ENCODE data around the gene ROMO1.
A peak's percentile ranks its signal among the peaks of the same experiment; 100 is the strongest.

Gene ROMO1

DNA sequence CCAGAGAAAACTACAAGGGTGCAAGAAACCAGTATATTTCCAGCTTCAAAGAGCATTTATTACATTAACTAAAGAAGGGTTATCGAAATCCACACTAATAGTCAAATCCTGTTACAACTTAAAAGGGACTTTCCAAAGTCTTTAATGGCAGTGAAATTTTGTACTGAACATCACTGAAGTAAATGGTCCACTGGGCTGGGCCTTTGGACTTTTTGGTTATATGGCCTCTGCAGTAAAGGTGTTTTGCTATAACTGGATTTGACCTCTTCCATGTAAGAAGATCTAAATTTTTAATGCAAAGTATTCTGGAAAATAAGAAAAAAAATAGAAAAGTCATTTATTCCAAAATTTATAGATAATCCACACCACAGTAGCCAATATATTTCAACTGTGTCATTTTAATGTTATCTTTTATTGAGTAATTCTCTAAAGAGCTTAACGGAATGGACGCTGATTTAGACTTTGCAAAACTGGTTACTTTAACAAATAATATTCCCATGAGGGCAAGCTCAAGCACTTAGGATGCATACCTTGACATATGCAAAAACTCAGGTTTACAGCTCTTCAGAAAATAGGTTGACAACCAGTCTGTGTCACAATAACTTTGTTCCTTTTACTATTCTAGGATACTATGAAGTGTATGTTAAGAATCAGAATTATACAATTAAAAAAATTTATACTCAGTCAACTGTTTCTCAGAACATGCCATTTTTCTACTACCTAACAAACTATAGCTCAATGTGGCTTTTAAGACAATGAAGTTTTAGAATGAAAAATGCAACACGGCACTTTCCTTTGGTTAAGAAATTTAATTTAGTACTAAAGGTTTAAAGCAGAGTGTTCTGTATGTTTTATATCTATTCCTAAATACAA is 35.8 kb downstream of the ROMO1 start:
- TF ChIP-seq, protein P1, sequence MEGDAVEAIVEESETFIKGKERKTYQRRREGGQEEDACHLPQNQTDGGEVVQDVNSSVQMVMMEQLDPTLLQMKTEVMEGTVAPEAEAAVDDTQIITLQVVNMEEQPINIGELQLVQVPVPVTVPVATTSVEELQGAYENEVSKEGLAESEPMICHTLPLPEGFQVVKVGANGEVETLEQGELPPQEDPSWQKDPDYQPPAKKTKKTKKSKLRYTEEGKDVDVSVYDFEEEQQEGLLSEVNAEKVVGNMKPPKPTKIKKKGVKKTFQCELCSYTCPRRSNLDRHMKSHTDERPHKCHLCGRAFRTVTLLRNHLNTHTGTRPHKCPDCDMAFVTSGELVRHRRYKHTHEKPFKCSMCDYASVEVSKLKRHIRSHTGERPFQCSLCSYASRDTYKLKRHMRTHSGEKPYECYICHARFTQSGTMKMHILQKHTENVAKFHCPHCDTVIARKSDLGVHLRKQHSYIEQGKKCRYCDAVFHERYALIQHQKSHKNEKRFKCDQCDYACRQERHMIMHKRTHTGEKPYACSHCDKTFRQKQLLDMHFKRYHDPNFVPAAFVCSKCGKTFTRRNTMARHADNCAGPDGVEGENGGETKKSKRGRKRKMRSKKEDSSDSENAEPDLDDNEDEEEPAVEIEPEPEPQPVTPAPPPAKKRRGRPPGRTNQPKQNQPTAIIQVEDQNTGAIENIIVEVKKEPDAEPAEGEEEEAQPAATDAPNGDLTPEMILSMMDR (IDR thresholded peaks at IDR 0.05; ENCODE audit: low read depth, low read length) = no peak
- Histone ChIP-seq H3K4me3 (ENCODE audit: low read depth, low read length) (no peak overlapping the region), H3K36me3 (peaks cover 100% of the 10 kb centered on the region), H3K9me3 (ENCODE audit: severe bottlenecking) (no peaks in the 10 kb centered on the region), H3K27me3 (ENCODE audit: insufficient read depth, low read depth, severe bottlenecking) (no peaks in the 10 kb centered on the region), H3K27ac (peak overlapping the region; percentile 52)
- DNase-seq = no peak

DNA sequence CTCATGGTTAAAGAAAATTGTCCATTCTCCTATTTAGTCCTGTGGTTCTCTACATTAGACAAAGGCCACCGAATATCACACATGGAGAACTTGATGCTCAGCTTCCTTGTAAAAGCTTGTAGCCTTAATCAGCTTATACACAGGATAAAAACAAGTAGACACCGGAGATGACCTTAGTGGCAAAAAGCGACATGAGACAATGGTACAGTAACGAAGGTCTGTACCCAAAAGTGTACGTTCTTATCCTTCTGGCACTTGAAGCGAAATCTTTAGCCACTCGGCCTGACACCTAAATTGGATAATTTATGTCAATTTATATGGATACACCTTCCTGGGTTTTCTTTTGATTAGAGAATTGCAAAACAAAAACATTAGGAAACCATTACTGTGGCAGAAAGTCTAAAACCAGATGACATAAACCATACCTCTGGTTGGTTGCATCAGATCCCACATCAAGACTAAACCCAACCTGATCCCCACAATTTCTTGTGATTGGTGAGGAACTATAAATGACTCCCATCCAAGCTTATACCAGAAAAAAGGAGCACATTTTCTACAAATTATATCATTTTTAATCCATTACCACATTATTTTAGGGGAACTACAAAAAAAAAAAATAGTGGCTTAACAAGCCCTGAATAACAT is 36.7 kb downstream of the ROMO1 start:
- no peak overlapping the region for H3K4me3 ChIP-seq (ENCODE audit: low read depth, low read length)

DNA sequence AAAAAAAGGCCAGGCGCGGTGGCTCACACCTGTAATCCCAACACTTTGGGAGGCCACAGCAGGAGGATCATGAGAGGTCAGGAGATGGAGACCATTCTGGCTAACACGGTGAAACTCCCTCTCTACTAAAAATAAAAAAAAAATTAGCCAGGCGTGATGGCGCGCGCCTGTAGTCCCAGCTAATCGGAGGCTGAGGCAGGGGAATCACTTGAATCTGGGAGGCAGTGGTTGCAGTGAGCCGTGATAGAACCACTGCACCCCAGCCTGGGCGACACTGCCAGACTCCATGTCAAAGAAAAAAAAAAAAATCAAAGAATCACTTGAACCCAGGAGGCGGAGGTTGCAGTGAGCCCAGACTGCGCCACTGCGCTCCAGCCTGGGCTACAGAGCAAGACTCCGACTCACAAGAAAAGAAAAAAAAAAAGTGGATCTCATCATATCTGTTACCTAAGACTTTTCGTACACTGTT is 38.7 kb downstream of the ROMO1 start:
- no peak overlapping the region for H3K4me3 ChIP-seq (ENCODE audit: low read depth, low read length)
- no peak overlapping the region for H3K27ac ChIP-seq
- TF ChIP-seq, protein P1 (IDR thresholded peaks at IDR 0.05; ENCODE audit: low read depth, low read length) = no peak
- no peak for DNase-seq
- no peaks in the 10 kb centered on the region for H3K27me3 ChIP-seq (ENCODE audit: insufficient read depth, low read depth, severe bottlenecking)
- no peaks in the 10 kb centered on the region for H3K9me3 ChIP-seq (ENCODE audit: severe bottlenecking)
- H3K36me3 ChIP-seq = peaks cover 89% of the 10 kb centered on the region

More for the DNA sequence above, 36.7 kb downstream of the ROMO1 start:
- TF ChIP-seq, protein P1 (IDR thresholded peaks at IDR 0.05; ENCODE audit: low read depth, low read length) = no peak
- peaks cover 99% of the 10 kb centered on the region for H3K36me3 ChIP-seq
- no peaks in the 10 kb centered on the region for H3K9me3 ChIP-seq (ENCODE audit: severe bottlenecking)
- peak; percentile 39 for DNase-seq
- H3K27ac ChIP-seq = peak overlapping the region; percentile 52
- H3K27me3 ChIP-seq (ENCODE audit: insufficient read depth, low read depth, severe bottlenecking) = no peaks in the 10 kb centered on the region

DNA sequence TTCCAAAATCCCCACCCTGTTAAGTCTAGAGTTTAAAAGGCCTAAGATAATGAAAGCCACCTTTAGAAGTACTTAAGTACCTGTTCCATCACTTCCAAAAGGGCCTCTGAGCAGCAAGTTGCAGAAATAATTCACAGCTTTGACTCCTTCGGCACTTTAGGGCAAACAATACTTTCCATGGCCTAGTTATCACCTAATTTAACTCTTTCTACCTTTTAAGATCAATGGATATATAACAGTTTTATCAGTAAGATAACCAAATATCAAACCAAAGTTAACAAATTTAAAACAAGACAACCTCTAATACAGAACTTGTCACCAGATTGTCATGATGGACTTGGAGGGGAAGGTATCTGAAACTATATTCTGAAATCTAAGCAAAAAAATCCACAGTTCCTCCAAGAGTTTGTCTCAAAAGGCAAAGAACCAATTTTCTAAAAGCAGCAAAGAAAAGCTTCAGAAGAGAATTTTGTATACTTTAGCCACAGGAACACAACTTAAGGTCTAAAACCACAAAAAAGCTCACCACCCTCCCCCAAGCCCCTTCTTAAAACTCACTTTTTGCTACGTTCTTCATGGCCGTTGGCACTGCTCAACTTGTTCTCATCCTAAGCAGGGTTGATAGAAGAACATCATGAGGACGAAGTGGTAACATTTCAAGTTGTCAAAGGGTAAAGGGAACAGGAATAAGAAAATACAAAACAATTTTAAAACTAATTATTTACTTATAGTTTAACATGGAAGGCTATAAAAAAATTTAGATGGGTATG is 39.4 kb downstream of the ROMO1 start:
- H3K27me3 ChIP-seq (ENCODE audit: insufficient read depth, low read depth, severe bottlenecking) = no peaks in the 10 kb centered on the region
- H3K27ac ChIP-seq = no peak overlapping the region
- H3K36me3 ChIP-seq = peaks cover 82% of the 10 kb centered on the region
- no peak for DNase-seq
- no peak overlapping the region for H3K4me3 ChIP-seq (ENCODE audit: low read depth, low read length)
- no peaks in the 10 kb centered on the region for H3K9me3 ChIP-seq (ENCODE audit: severe bottlenecking)
- TF ChIP-seq, protein P1 (IDR thresholded peaks at IDR 0.05; ENCODE audit: low read depth, low read length) = no peak

DNA sequence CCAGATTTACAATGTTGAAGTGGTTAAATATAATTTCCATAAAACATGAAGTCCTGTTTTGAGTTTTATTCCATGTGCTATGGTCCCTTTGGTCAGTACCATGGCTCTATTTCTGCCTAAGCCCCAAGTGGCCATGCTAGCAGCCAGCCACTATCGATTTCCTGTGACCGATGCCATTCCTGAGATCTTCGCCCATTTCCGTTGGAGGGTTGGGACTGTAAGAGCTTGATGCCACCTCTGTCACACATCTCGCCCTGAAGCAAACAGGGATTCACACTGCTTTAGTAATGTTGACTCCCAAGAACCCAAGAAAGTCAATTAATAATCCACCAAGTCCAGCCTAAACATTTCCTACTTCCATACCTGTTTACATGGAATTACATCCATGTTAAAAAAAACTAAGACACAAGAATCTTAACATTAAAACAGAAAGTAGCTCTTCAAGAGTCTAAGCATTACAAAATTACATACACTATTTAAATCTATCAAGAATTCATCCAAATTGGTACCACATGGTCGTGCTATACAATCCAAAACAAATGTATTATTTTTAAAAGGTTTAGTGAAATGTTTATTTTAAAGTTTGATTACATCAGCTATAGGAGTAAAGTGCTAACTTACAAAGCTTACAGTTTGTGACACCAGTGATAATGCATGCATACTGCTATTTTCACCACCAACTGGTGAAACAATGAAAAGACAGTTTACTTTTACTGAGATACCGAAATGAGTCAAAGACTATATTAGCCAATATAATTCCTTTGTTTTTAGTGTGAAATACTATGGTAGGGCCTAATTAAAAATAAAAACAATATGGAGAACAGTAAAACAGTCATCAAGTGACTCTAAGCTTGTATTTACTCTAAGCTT is 40.3 kb downstream of the ROMO1 start:
- DNase-seq = no peak
- TF ChIP-seq, protein P1 (IDR thresholded peaks at IDR 0.05; ENCODE audit: low read depth, low read length) = no peak
- Histone ChIP-seq H3K4me3 (ENCODE audit: low read depth, low read length) (peak overlapping the region; percentile 94), H3K36me3 (peaks cover 73% of the 10 kb centered on the region), H3K27me3 (ENCODE audit: insufficient read depth, low read depth, severe bottlenecking) (no peaks in the 10 kb centered on the region), H3K9me3 (ENCODE audit: severe bottlenecking) (no peaks in the 10 kb centered on the region), H3K27ac (no peak overlapping the region)

All from WERI-Rb-1 (cell line).